HCT116 (cell line): ENCODE results near the gene COA1. TPM values are rescaled to one million over a fixed set of nuclear protein-coding genes. Genes with fewer than 3 reads are reported as not detected.

ENCODE experiments used
- ATAC-seq: fragments of 200-7000 bp; cut with Tn5 transposase; 2 replicates; pipeline ENCODE4 v1.9.1; 2020; ENCODE audit warnings: mild to moderate bottlenecking, moderate library complexity
- BruUV-seq: library from RNA; stranded (reverse); fragments of 400-500 nt; replicated peaks from 2 replicates; lab custom pipeline; 2021; lab: Mats Ljungman, UMichigan
- CTCF ChIA-PET: fragments of 300-600 bp; sonication (Branson Sonifier 250); formaldehyde crosslinking; loops from one replicate; lab custom pipeline; 2021; ENCODE audit warnings: antibody characterized with exemption; lab: Charles Lee
- POLR2A ChIA-PET: fragments of 300-600, 350-600 bp; sonication (Branson Sonifier 250); formaldehyde crosslinking; loops from one replicate; lab custom pipeline; 2021; ENCODE audit warnings: antibody characterized with exemption; lab: Charles Lee
- RAD21 ChIA-PET, 2 experiments: fragments of 300-600 bp; sonication (Branson Sonifier 250); formaldehyde crosslinking; loops; one replicate each; lab custom pipeline; 2023; ENCODE audit warnings: low total read pairs in 2 of 2; ENCODE audit not compliant: uncharacterized antibody in 2 of 2, unreplicated experiment in 2 of 2, low non-redundant PET in 1 of 2; lab: Charles Lee
- DNase-seq: peaks from one replicate; pipeline ENCODE4 v3.0.0-alpha.2; 2010; ENCODE audit warnings: low read depth, low spot score
- H2AFZ ChIP-seq: fragments of 200-600 bp; shearing (Covaris generic), sonication (generic); 2 replicates; pipeline ENCODE4 v1.6.1; 2017; ENCODE audit warnings: low read depth, mixed run types, mixed read lengths, antibody characterized with exemption, low read length; ENCODE audit not compliant: poor library complexity, severe bottlenecking
- H3K27ac ChIP-seq: 2 replicates; pipeline ENCODE4 v1.5.1; 2012; ENCODE audit warnings: low read depth, low read length
- H3K27me3 ChIP-seq: fragments of 200-600 bp; sonication (generic); 2 replicates; pipeline ENCODE4 v1.6.1; 2016; ENCODE audit warnings: mixed run types, low read length, mixed read lengths; ENCODE audit not compliant: insufficient read depth
- H3K36me3 ChIP-seq, 2 experiments: fragments of 200-500 bp in 1 of 2; fragments of 200-600 bp in 1 of 2; sonication (Bioruptor generic) in 1 of 2; sonication (generic) in 1 of 2; 2 replicates each; pipeline versions ENCODE4 v1.5.1 to v1.6.1; 2014 to 2016; ENCODE audit warnings: low read length in 2 of 2, inconsistent platforms in 1 of 2, mixed read lengths in 1 of 2, mixed run types in 1 of 2; ENCODE audit not compliant: insufficient read depth in 2 of 2, control insufficient read depth in 1 of 2
- H3K4me1 ChIP-seq, 2 experiments: fragments of 200-600 bp in 1 of 2; sonication (generic) in 1 of 2; 2 replicates each; pipeline versions ENCODE4 v1.5.1 to v1.6.1; 2012 to 2017; ENCODE audit warnings: low read length in 2 of 2, inconsistent platforms in 1 of 2, mild to moderate bottlenecking in 1 of 2, mixed read lengths in 1 of 2, mixed run types in 1 of 2, moderate library complexity in 1 of 2; ENCODE audit not compliant: insufficient read depth in 2 of 2, control insufficient read depth in 1 of 2
- H3K4me2 ChIP-seq: fragments of 200-600 bp; sonication (generic); 2 replicates; pipeline ENCODE4 v1.6.1; 2017; ENCODE audit warnings: mixed run types, low read length, mixed read lengths
- H3K4me3 ChIP-seq, 2 experiments: fragments of 200-600 bp in 1 of 2; sonication (generic) in 1 of 2; replicated peaks in 1 of 2; 2 replicates each; pipeline ENCODE4 v1.5.1; 2011 to 2016; ENCODE audit warnings: low read length in 2 of 2, control low read depth in 1 of 2, low read depth in 1 of 2, mild to moderate bottlenecking in 1 of 2, mixed read lengths in 1 of 2, mixed run types in 1 of 2
- H3K79me2 ChIP-seq: fragments of 200-600 bp; sonication (generic); 2 replicates; pipeline ENCODE4 v1.6.1; 2017; ENCODE audit warnings: mild to moderate bottlenecking, mixed run types, low read length, moderate library complexity, mixed read lengths; ENCODE audit not compliant: insufficient read depth
- H3K9ac ChIP-seq: fragments of 200-600 bp; sonication (generic); 2 replicates; pipeline ENCODE4 v1.6.1; 2016; ENCODE audit warnings: low read length, mixed read lengths
- H3K9me2 ChIP-seq: fragments of 200-600 bp; sonication (generic), shearing (Covaris generic); 2 replicates; pipeline ENCODE4 v1.6.1; 2017; ENCODE audit warnings: mixed run types, mild to moderate bottlenecking, moderate library complexity; ENCODE audit not compliant: insufficient read depth
- H3K9me3 ChIP-seq, 2 experiments: fragments of 200-500 bp in 1 of 2; fragments of 200-600 bp in 1 of 2; sonication (Bioruptor generic) in 1 of 2; sonication (generic) in 1 of 2; 2 replicates each; pipeline ENCODE4 v1.6.1; 2014 to 2017; ENCODE audit warnings: low read length in 2 of 2, mixed read lengths in 2 of 2, inconsistent platforms in 1 of 2, low read depth in 1 of 2, mild to moderate bottlenecking in 1 of 2, mixed run types in 1 of 2, moderate library complexity in 1 of 2; ENCODE audit not compliant: control insufficient read depth in 1 of 2, insufficient read depth in 1 of 2
- H4K20me1 ChIP-seq: fragments of 200-600 bp; sonication (generic), shearing (Covaris generic); 2 replicates; pipeline ENCODE4 v1.6.1; 2017; ENCODE audit warnings: mixed run types, mild to moderate bottlenecking, moderate library complexity; ENCODE audit not compliant: insufficient read depth
- ATF3 ChIP-seq: IDR thresholded peaks from 2 replicates; pipeline ENCODE4 v1.6.1; 2012
- CBX3 ChIP-seq: IDR thresholded peaks from 2 replicates; pipeline ENCODE4 v1.6.1; 2012; ENCODE audit warnings: low read depth
- ELF1 ChIP-seq: IDR thresholded peaks from 2 replicates; pipeline ENCODE4 v1.6.1; 2012; ENCODE audit warnings: low read depth, borderline replicate concordance
- EZH2 ChIP-seq: fragments of 200-600 bp; sonication (generic); IDR thresholded peaks from 2 replicates; pipeline ENCODE4 v1.6.1; 2017; ENCODE audit warnings: antibody characterized with exemption, mixed run types
- JUND ChIP-seq: IDR thresholded peaks from 2 replicates; pipeline ENCODE4 v1.6.1; 2012
- MAX ChIP-seq: IDR thresholded peaks from 2 replicates; pipeline ENCODE4 v1.6.1; 2012
- POLR2A ChIP-seq: IDR thresholded peaks from 2 replicates; pipeline ENCODE4 v1.7.0; 2011; ENCODE audit warnings: borderline replicate concordance; ENCODE audit not compliant: insufficient read depth, insufficient read length; ENCODE audit errors: extremely low read depth
- SRF ChIP-seq: IDR thresholded peaks from 2 replicates; pipeline ENCODE4 v1.6.1; 2012; ENCODE audit warnings: low read depth
- TCF7L2 ChIP-seq: IDR thresholded peaks from 2 replicates; pipeline ENCODE4 v1.7.0; 2011; ENCODE audit warnings: borderline replicate concordance, inconsistent platforms; ENCODE audit not compliant: insufficient read depth, insufficient read length; ENCODE audit errors: extremely low read depth
- YY1 ChIP-seq: IDR thresholded peaks from 2 replicates; pipeline ENCODE4 v1.6.1; 2011; ENCODE audit warnings: low read length, low read depth, moderate library complexity, mild to moderate bottlenecking; ENCODE audit not compliant: insufficient replicate concordance; ENCODE audit errors: extremely low read depth
- ZBTB33 ChIP-seq: IDR thresholded peaks from 2 replicates; pipeline ENCODE4 v1.6.1; 2011; ENCODE audit warnings: mild to moderate bottlenecking, low read length, moderate library complexity; ENCODE audit not compliant: insufficient replicate concordance; ENCODE audit errors: extremely low read depth
- ZFX ChIP-seq: fragments of 450-650 bp; IDR thresholded peaks from 2 replicates; pipeline ENCODE4 v1.6.1; 2017
- intact Hi-C: fragments of 100-400 bp; cut with micrococcal nuclease; formaldehyde crosslinking; loops from 2 replicates; pipeline ENCODE4 v1.10.0; 2022
- total RNA-seq: library from RNA; stranded (reverse); gene quantifications from one replicate; pipeline ENCODE4 v1.2.1, GENCODE V29; 2021; ENCODE audit not compliant: unreplicated experiment

COA1 gene
- total RNA-seq, 1 experiment from 2014 or later, result 78.5 TPM

- no peak for TF ChIP-seq TCF7L2
These were observed 75.3 kb downstream of the COA1 start (continued) for GRCh38 chr7:43653891-43654504.

GRCh38 chr7:43653466-43653865, 75.9 kb downstream of the COA1 start:
- no peak overlapping the region for H3K4me3 ChIP-seq
- ChIA-PET CTCF (no interaction called here), RAD21 (no interaction called here), POLR2A (no interaction called here)
- TF ChIP-seq EZH2 (no peak), SRF (no peak), CBX3 (no peak), JUND (no peak), MAX (no peak)
- ATAC-seq (no peak), DNase-seq (no peak)
- H3K27me3 ChIP-seq, result no peaks in the 10 kb centered on the region
- no peak overlapping the region for H3K9ac ChIP-seq
- no peak overlapping the region for H3K4me2 ChIP-seq
- no peaks in the 10 kb centered on the region for H3K36me3 ChIP-seq
- H4K20me1 ChIP-seq, result no peaks in the 10 kb centered on the region; the same call in 1 of the 2 replicates
- H2AFZ ChIP-seq, result no peak overlapping the region
- no TSS peak for BruUV-seq
- H3K4me1 ChIP-seq, result peaks cover 43 to 47% of the 10 kb centered on the region in 2 experiments
- H3K27ac ChIP-seq, result no peak overlapping the region
- intact Hi-C loops, result no loop called here
- H3K9me2 ChIP-seq, result no peaks in the 10 kb centered on the region
- no peaks in the 10 kb centered on the region for H3K9me3 ChIP-seq
- H3K79me2 ChIP-seq, result peaks cover 88% of the 10 kb centered on the region

GRCh38 chr7:43652364-43652763, 77.0 kb downstream of the COA1 start:
- Histone ChIP-seq H3K27me3 (no peaks in the 10 kb centered on the region), H2AFZ (no peak overlapping the region), H3K4me3 (no peak overlapping the region), H3K4me2 (no peak overlapping the region), H3K9me2 (no peaks in the 10 kb centered on the region), H4K20me1 (no peaks in the 10 kb centered on the region; the same call in 1 of the 2 replicates), H3K27ac (no peak overlapping the region), H3K9ac (peak overlapping the region; percentile 18; the same call in 1 of the 2 replicates), H3K79me2 (peaks cover 86% of the 10 kb centered on the region), H3K4me1 (peaks cover 54 to 58% of the 10 kb centered on the region in 2 experiments), H3K36me3 (0 out of 4 replicates have a peak, but pooled peaks cover 0 to 3% of the 10 kb centered on the region in 2 experiments), H3K9me3 (no peaks in the 10 kb centered on the region)
- no TSS peak for BruUV-seq
- ATAC-seq (no peak), DNase-seq (no peak)
- ChIA-PET CTCF (interaction anchor here (1.3 to 1.8 kb wide), 2 partner anchors 47 to 186 kb away, joined by 4 to 6 read pairs; no protein-coding TSS in a partner anchor), RAD21 (no interaction called here), POLR2A (interaction anchor here (1.7 kb wide), 1 partner anchor 70 kb away, joined by 3 read pairs; the partner anchor contains the start of gene STK17A)
- intact Hi-C loops, result no loop called here
- TF ChIP-seq ATF3, result no peak
- no peak for TF ChIP-seq ZBTB33
- no peak for TF ChIP-seq SRF
- TF ChIP-seq TCF7L2, result no peak
- TF ChIP-seq POLR2A, result no peak
- no peak for TF ChIP-seq YY1
- no peak for TF ChIP-seq EZH2
- TF ChIP-seq ELF1, result no peak
- no peak for TF ChIP-seq ZFX
